H1 (cell line): ENCODE data around the gene ARHGAP18. TPM values are rescaled to one million over a fixed set of nuclear protein-coding genes. Genes with fewer than 3 reads are reported as not detected.

Source experiments
- CTCF ChIA-PET: fragments of 300-600 bp; sonication (Branson Sonifier 250); formaldehyde crosslinking; loops from one replicate; lab custom pipeline; 2021; ENCODE audit not compliant: partially characterized antibody; lab: Charles Lee
- POLR2A ChIA-PET: fragments of 300-600 bp; sonication (Branson Sonifier 250); formaldehyde crosslinking; loops from one replicate; lab custom pipeline; 2021; ENCODE audit warnings: inconsistent platforms; ENCODE audit not compliant: partially characterized antibody; lab: Charles Lee
- DNase-seq, 2 experiments: peaks; one replicate each; pipeline versions ENCODE4 v3.0.0 to v3.0.0-alpha.2; 2010 to 2022; ENCODE audit warnings: low spot score in 2 of 2, low read depth in 1 of 2, mixed read lengths in 1 of 2
- FAIRE-seq: peaks from 2 replicates; lab custom pipeline; 2011; peaks lifted over from hg19 to GRCh38; lab: Jason Lieb, UNC
- H2AFZ ChIP-seq: 2 replicates; pipeline ENCODE4 v1.8.1; 2012; ENCODE audit warnings: low read length, inconsistent platforms
- H2AK5ac ChIP-seq: 2 replicates; pipeline ENCODE4 v1.6.1; 2013; ENCODE audit warnings: low read depth, low read length
- H2BK120ac ChIP-seq: replicated peaks from 2 replicates; pipeline ENCODE3; 2013; ENCODE audit warnings: low read depth, low read length, inconsistent platforms
- H2BK12ac ChIP-seq: 2 replicates; pipeline ENCODE4 v1.6.1; 2013; ENCODE audit warnings: low read depth, low read length
- H2BK15ac ChIP-seq: 2 replicates; pipeline ENCODE4 v1.6.1; 2013; ENCODE audit warnings: low read length
- H2BK20ac ChIP-seq: 2 replicates; pipeline ENCODE4 v1.6.1; 2013; ENCODE audit warnings: low read length
- H2BK5ac ChIP-seq: 2 replicates; pipeline ENCODE4 v1.6.1; 2013; ENCODE audit warnings: low read depth, low read length
- H3K14ac ChIP-seq: 2 replicates; pipeline ENCODE4 v1.6.1; 2013; ENCODE audit warnings: inconsistent platforms; ENCODE audit not compliant: insufficient read length
- H3K18ac ChIP-seq: 2 replicates; pipeline ENCODE4 v1.6.1; 2013; ENCODE audit warnings: low read length; ENCODE audit errors: extremely low read depth
- H3K23ac ChIP-seq: 2 replicates; pipeline ENCODE4 v1.6.1; 2013; ENCODE audit warnings: inconsistent platforms; ENCODE audit not compliant: insufficient read length
- H3K23me2 ChIP-seq: 2 replicates; pipeline ENCODE4 v1.6.1; 2013; ENCODE audit warnings: low read depth, low read length
- H3K27ac ChIP-seq: 2 replicates; pipeline ENCODE4 v1.6.1; 2011; ENCODE audit warnings: low read depth, low read length, inconsistent platforms
- H3K27me3 ChIP-seq, 4 experiments: replicated peaks in 1 of 4; 1 replicate in 1 of 4; 2 replicates in 3 of 4; pipeline versions ENCODE4 v1.6.1 to v1.8.1; 2011 to 2013; ENCODE audit warnings: low read length in 3 of 4, mild to moderate bottlenecking in 3 of 4, inconsistent platforms in 2 of 4, mixed read lengths in 2 of 4, moderate library complexity in 1 of 4; ENCODE audit not compliant: control insufficient read depth in 3 of 4, insufficient read depth in 3 of 4; ENCODE audit errors: extremely low read depth in 1 of 4
- H3K36me3 ChIP-seq, 4 experiments: 2 replicates each; pipeline versions ENCODE4 v1.6.1 to v1.8.1; 2011 to 2013; ENCODE audit warnings: mild to moderate bottlenecking in 4 of 4, low read length in 3 of 4, moderate library complexity in 2 of 4, control low read depth in 1 of 4, inconsistent platforms in 1 of 4; ENCODE audit not compliant: insufficient read depth in 4 of 4, control insufficient read depth in 2 of 4
- H3K4ac ChIP-seq: replicated peaks from 2 replicates; pipeline ENCODE3; 2013; ENCODE audit warnings: low read length, low read depth, mixed read lengths, inconsistent platforms; ENCODE audit not compliant: insufficient read length
- H3K4me1 ChIP-seq, 4 experiments: replicated peaks in 1 of 4; 1 replicate in 1 of 4; 2 replicates in 3 of 4; pipeline versions ENCODE4 v1.6.1 to v1.8.1; 2011 to 2013; ENCODE audit warnings: low read length in 3 of 4, inconsistent platforms in 2 of 4, mixed read lengths in 1 of 4; ENCODE audit not compliant: insufficient read depth in 4 of 4, control insufficient read depth in 3 of 4
- H3K4me2 ChIP-seq, 2 experiments: 2 replicates each; pipeline versions ENCODE4 v1.6.1 to v1.8.1; 2011 to 2013; ENCODE audit warnings: low read depth in 2 of 2, low read length in 2 of 2, control low read depth in 1 of 2, inconsistent platforms in 1 of 2, mild to moderate bottlenecking in 1 of 2; ENCODE audit not compliant: insufficient read depth in 1 of 2
- H3K4me3 ChIP-seq, 4 experiments: fragments of 200-600, 300-600 bp in 1 of 4; sonication (generic), shearing (Covaris generic), sonication (Bioruptor Twin) in 1 of 4; 2 replicates each; pipeline versions ENCODE4 v1.5.1 to v1.8.1; 2011 to 2016; ENCODE audit warnings: low read length in 4 of 4, low read depth in 3 of 4, control low read depth in 2 of 4, inconsistent platforms in 2 of 4, mild to moderate bottlenecking in 2 of 4, mixed read lengths in 1 of 4, moderate library complexity in 1 of 4; ENCODE audit not compliant: insufficient read depth in 2 of 4; ENCODE audit errors: extremely low read depth in 1 of 4
- H3K56ac ChIP-seq: replicated peaks from 2 replicates; pipeline ENCODE3; 2013; ENCODE audit warnings: low read depth, mild to moderate bottlenecking, mixed read lengths, low read length, inconsistent platforms; ENCODE audit not compliant: insufficient read length
- H3K79me1 ChIP-seq: 2 replicates; pipeline ENCODE4 v1.6.1; 2013; ENCODE audit warnings: low read depth, low read length, control low read depth
- H3K79me2 ChIP-seq, 2 experiments: 2 replicates each; pipeline versions ENCODE4 v1.6.1 to v1.8.1; 2012 to 2013; ENCODE audit warnings: low read length in 2 of 2, mild to moderate bottlenecking in 2 of 2, inconsistent platforms in 1 of 2; ENCODE audit not compliant: insufficient read depth in 2 of 2, control insufficient read depth in 1 of 2
- H3K9ac ChIP-seq, 4 experiments: replicated peaks in 1 of 4; 1 replicate in 1 of 4; 2 replicates in 3 of 4; pipeline versions ENCODE4 v1.6.1 to v1.8.1; 2011 to 2013; ENCODE audit warnings: low read depth in 3 of 4, low read length in 3 of 4, control low read depth in 2 of 4, mild to moderate bottlenecking in 2 of 4, moderate library complexity in 2 of 4, inconsistent platforms in 1 of 4; ENCODE audit errors: extremely low read depth in 1 of 4
- H3K9me3 ChIP-seq, 2 experiments: 2 replicates each; pipeline versions ENCODE4 v1.6.1 to v1.8.1; 2012 to 2013; ENCODE audit warnings: mild to moderate bottlenecking in 2 of 2, moderate library complexity in 2 of 2, control low read depth in 1 of 2, inconsistent platforms in 1 of 2, low read depth in 1 of 2, low read length in 1 of 2, mixed read lengths in 1 of 2; ENCODE audit not compliant: insufficient read depth in 2 of 2
- H4K20me1 ChIP-seq, 2 experiments: replicated peaks in 1 of 2; 2 replicates each; pipeline versions ENCODE3 to v1.8.1; 2011 to 2013; ENCODE audit warnings: inconsistent platforms in 2 of 2, low read length in 2 of 2, mild to moderate bottlenecking in 1 of 2; ENCODE audit not compliant: insufficient read depth in 2 of 2, control insufficient read depth in 1 of 2
- H4K5ac ChIP-seq: 2 replicates; pipeline ENCODE4 v1.6.1; 2013; ENCODE audit warnings: low read length, low read depth, mixed read lengths, inconsistent platforms; ENCODE audit not compliant: insufficient read length
- H4K8ac ChIP-seq: 2 replicates; pipeline ENCODE4 v1.8.0; 2013; ENCODE audit warnings: mild to moderate bottlenecking, moderate library complexity, low read length, inconsistent platforms; ENCODE audit not compliant: insufficient read depth; ENCODE audit errors: extremely low read depth
- H4K91ac ChIP-seq: replicated peaks from 2 replicates; pipeline ENCODE3; 2013; ENCODE audit warnings: low read length, mixed read lengths, inconsistent platforms; ENCODE audit not compliant: insufficient read length
- BRCA1 ChIP-seq: IDR thresholded peaks from 2 replicates; pipeline ENCODE4 v1.6.1; 2012; ENCODE audit warnings: low read depth, low read length, improper control_type of control experiment
- EP300 ChIP-seq, 2 experiments: IDR thresholded peaks; 1 replicate in 1 of 2; 2 replicates in 1 of 2; pipeline ENCODE4 v1.6.1; 2011 to 2012; ENCODE audit warnings: low read depth in 2 of 2, low read length in 2 of 2, mild to moderate bottlenecking in 2 of 2, borderline replicate concordance in 1 of 2, inconsistent platforms in 1 of 2, moderate library complexity in 1 of 2
- RBBP5 ChIP-seq: IDR thresholded peaks from 2 replicates; pipeline ENCODE4 v1.7.1; 2012; ENCODE audit warnings: low read depth, mild to moderate bottlenecking, inconsistent platforms, low read length, moderate library complexity, borderline replicate concordance
- TCF12 ChIP-seq: IDR thresholded peaks from 2 replicates; pipeline ENCODE4 v1.6.1; 2011; ENCODE audit warnings: low read depth, mild to moderate bottlenecking, low read length
- WGBS, 2 experiments: shearing (Covaris generic) in 1 of 2; methylation state at CpG; one replicate each; pipeline versions ENCODE4 v1.1.6 to v1.1.7; 2013 to 2015; ENCODE audit warnings: low lambda C conversion rate in 2 of 2, mixed read lengths in 2 of 2, inconsistent platforms in 1 of 2, low coverage in 1 of 2, missing lambda C conversion rate in 1 of 2; ENCODE audit not compliant: insufficient replicate concordance in 2 of 2, insufficient coverage in 1 of 2, insufficient read length in 1 of 2; ENCODE audit errors: extremely low coverage in 1 of 2, missing lambda C conversion rate in 1 of 2; 5-methylcytosine and 5-hydroxymethylcytosine counted together
- polyA plus RNA-seq, 7 experiments: library from polyadenylated mRNA; depleted of rRNA in 3 of 7; stranded (reverse) in 5 of 7; unstranded in 2 of 7; fragments of >200 nt in 5 of 7; fragments of 200-250 nt in 2 of 7; gene quantifications; 1 replicate in 5 of 7; 2 replicates in 1 of 7; 4 replicates in 1 of 7; pipeline versions ENCODE4 v1.2.1 to v1.2.3, GENCODE V29; 2011 to 2013; ENCODE audit warnings: missing spikeins in 2 of 7, mixed read lengths in 2 of 7
- total RNA-seq: library from RNA; stranded (reverse); fragmentation: NEBNext Ultra II Directional; extraction: Animal tissue kit (Norgen Biotek cat#: 25700); gene quantifications from 2 replicates; pipeline ENCODE4 v1.2.1, GENCODE V29; 2021

The ARHGAP18 gene
- total and polyA plus RNA-seq, 2 of the 8 experiments (the other 6 are each of a cell fraction or from before 2014, with no cell fraction given) = 0.83 to 4.5 TPM

GRCh38 chr6:129678463-129678862 lies 31.5 kb downstream of the ARHGAP18 start:
- H4K20me1 ChIP-seq = no peaks in the 10 kb centered on the region
- no peak overlapping the region for H3K56ac ChIP-seq
- no peaks in the 10 kb centered on the region for H3K79me1 ChIP-seq
- H2BK15ac ChIP-seq = no peak overlapping the region
- no peak overlapping the region for H3K9ac ChIP-seq
- H2AK5ac ChIP-seq = no peak overlapping the region
- no peak for TF ChIP-seq BRCA1
- TF ChIP-seq TCF12 = no peak
- no peak for TF ChIP-seq EP300 (IDR thresholded peaks at IDR 0.05; ENCODE audit: borderline replicate concordance in 1 of 2, low read depth in 2 of 2, low read length in 2 of 2)
- no peak for TF ChIP-seq RBBP5
- H3K27ac ChIP-seq = no peak overlapping the region
- no peak for FAIRE-seq
- H2BK12ac ChIP-seq = no peak overlapping the region
- no peak overlapping the region for H3K14ac ChIP-seq
- no peak for DNase-seq
- no peaks in the 10 kb centered on the region for H3K36me3 ChIP-seq
- H3K4me1 ChIP-seq = no peaks in the 10 kb centered on the region
- H3K9me3 ChIP-seq = no peaks in the 10 kb centered on the region
- H3K23me2 ChIP-seq = no peaks in the 10 kb centered on the region
- H2AFZ ChIP-seq = no peak overlapping the region
- no peak overlapping the region for H4K8ac ChIP-seq
- no peak overlapping the region for H2BK5ac ChIP-seq
- no peak overlapping the region for H3K18ac ChIP-seq
- H3K27me3 ChIP-seq = no peaks in the 10 kb centered on the region
- no peak overlapping the region for H4K91ac ChIP-seq
- H3K4me3 ChIP-seq = no peak overlapping the region
- H2BK20ac ChIP-seq = no peak overlapping the region
- no peak overlapping the region for H3K4me2 ChIP-seq
- H3K4ac ChIP-seq = no peak overlapping the region
- no peak overlapping the region for H2BK120ac ChIP-seq
- H4K5ac ChIP-seq = no peak overlapping the region
- CTCF ChIA-PET = interaction anchor here (1.3 kb wide), 1 partner anchor 9 kb away, joined by 3 read pairs; no protein-coding TSS in a partner anchor
- POLR2A ChIA-PET = no interaction called here
- no peaks in the 10 kb centered on the region for H3K79me2 ChIP-seq
- H3K23ac ChIP-seq = no peak overlapping the region
- 90% methylated on average over 1 of the region's 1 CpG; no CpG with 5 or more reads in 1 of the 2 experiments for WGBS, 2 experiments
